ENCODE data around the gene TUBG1.
"Not testable (repeated sequence)": the region's sequence is repeated elsewhere in the genome, so short reads cannot be mapped to it uniquely, and the experiment has no call there.

Gene TUBG1

DNA sequence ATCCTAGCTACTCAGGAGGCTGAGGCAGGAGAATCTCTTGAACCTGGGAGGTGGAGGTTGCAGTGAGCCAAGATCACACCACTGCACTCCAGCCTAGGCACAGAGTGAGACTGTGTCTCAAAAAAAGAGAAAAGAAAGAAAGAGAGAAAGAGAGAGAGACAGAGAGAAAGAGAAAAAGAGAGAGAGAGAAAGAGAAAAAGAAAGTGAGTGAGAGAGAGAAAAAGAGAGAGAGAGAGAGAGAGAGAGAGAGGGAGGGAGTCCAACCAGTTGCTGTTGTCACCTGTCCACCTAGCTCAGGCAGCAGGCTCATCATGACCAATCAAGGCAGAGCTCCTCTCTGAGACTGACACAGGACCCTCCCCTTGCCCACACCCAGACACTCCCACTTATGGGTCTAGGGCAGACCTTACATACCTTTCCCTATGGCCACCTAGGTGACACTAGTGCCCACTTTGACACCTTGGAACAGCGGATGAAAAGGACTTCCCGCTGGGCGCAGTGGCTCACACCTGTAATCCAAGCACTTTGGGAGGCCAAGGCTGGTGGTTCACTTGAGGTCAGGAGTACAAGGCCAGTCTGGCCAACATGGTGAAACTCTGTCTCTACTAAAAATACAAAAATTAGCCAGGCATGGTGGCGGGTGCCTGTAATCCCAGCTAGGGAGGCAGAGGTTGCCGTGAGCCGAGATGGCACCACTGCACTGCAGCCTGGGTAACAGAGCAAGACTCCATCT is 17.7 kb downstream of the TUBG1 start:
- DNase-seq, result not testable (repeated sequence)

GRCh38 chr17:42629411-42630009 is 20.0 kb downstream of the TUBG1 start:
- DNase-seq, result no peak

DNA sequence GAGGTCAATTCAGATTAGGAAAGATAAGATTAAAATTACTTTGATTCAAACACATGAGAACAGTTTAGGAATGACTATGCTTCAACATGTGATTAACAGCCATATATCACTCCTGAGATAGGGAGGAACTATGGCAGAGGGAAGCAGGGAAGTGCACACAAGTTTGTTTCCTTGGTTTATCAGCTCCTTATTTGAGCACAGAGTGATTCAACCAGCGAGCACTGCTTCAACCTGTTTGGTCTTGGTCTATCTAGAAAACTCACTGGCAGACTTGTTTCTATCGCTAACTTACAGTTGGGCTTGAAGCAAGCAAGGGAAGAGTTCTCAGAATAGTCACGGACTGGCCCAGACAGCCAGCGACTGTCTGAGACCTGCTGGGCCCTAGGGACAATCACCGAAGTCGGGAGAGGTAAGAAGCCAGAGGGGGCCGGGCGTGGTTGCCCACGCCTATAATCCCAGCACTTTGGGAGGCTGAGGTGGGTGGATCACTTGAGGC is 23.5 kb downstream of the TUBG1 start:
- no peak for DNase-seq

DNA sequence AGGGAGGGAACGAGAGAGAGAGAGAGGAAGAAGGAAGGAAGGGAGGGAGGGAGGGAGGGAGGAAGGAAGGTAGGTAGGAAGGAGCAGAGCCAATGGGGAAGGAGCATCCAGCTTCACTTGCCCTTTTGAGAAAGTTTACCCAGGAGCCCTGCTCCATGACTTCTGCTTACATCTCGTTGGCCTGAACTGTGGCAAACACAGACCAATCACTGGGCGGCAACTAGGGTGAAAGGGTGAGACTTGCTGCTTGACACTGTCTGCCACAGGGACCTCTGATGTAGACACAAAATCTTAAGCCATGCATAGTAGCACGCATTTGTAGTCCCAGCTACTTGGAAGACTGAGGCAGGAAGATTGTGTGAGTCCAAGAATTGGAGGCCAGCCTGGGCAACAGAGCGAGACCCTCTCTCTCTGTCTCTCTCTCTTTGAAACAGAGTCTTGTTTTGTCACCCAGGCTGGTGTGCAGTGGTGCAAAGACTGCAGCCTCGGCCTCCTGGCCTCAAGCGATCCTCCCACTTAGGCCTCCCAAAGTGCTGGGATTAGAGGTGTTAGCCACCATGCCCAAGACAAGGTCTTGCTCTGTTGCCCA is 30.1 kb downstream of the TUBG1 start:
- no peak for DNase-seq

DNA sequence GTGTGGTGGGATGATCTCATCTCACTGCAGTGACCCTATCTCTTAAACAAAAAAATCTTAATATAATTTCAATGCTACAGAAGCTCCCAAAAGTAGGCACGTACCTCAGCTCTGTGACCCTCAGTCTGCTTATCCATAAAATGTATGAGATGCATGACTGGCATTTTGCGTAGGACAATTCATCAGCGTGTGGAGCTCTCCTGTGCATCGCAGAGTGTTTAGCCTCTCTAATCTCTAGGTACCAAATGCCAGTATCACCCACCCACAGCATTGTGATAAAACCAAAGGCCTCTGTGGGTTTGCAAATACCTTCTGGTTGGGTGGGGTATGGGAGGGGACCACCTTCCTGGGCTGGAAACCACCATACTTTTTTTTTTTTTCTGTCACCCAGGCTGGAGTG is 30.6 kb downstream of the TUBG1 start:
- no peak for DNase-seq

- DNase-seq, result peak; percentile 14
These were observed 32.9 kb downstream of the TUBG1 start for GRCh38 chr17:42642336-42642735.

DNA sequence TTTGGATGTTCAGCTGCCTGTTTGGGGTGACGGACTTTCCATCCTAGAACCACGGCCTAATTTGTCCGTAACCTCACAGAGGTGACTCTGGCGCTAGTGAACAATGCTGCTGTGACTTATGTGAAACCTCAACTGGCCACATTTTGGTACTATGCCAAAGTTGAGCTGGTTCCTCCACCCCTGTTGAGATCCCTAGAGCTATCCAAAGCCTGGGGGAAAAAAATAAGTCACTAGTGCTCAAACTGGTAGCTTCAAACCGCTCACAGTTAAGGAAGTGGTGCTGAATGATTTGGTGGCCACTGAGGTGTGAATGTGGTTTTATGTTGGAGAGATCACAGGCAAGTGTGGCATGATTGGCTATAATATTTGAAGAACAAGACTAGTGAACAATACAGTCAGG is 38.3 kb downstream of the TUBG1 start:
- DNase-seq, result no peak

- DNase-seq, result no peak
These were observed 41.9 kb downstream of the TUBG1 start for GRCh38 chr17:42651392-42651791.

GRCh38 chr17:42653179-42654124 is 44.0 kb downstream of the TUBG1 start:
- no peak for DNase-seq

DNA sequence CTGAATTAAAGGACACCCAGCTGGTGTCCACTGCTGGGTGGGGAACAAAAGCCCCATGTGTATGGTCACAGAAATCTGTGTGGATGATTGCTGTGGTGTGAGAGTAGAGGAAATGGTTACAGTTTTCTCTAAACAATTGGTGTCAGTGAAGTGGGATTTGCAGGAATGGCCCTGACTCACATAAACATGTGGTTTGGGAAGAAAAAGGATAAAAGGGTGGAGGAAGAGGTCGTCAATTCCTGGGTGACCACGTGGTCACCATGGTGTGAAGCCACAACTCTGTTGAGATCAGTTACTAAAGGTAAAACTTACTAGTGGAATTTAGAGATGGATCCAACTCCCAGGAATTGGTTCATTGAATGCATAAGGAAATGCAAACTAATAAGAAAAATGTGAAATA is 46.0 kb downstream of the TUBG1 start:
- no peak for DNase-seq

DNA sequence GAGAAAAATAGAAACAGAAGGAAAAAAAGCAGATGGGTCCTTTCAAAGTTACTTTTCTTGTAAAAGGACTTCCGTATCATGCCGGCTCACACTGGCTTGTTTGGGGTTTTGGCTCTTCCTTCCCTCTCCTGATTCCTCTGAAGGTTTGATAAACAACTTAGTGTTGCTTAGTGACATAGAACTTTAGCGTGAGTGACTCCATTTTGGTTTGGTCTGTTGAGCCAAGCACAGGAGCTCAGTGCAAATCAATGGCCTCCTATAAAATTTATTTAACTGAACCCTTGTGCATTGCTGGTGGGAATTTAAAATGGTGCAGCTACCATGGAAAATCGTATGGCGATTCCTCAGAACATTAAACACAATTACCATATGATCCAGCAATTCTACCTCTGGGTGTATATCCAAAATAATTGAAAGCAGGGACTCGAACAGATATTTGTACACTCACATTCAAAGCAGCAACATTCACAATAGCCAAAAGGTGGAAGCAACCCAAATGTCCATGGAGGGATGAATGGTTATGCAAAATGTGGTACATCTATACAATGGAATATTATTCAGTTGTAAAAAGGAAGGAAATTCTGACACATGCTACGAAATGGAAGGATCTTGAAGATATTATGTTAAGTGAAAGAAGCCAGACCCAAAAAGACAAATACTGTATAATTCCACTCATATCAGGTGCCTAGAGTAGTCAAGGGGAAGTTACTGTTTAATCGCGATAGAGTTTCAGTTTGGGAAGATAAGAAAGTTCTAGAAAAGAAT is 48.5 kb downstream of the TUBG1 start:
- no peak for DNase-seq

GRCh38 chr17:42659079-42659931 is 49.8 kb downstream of the TUBG1 start, which contains the start of gene TUBG2:
Gene TUBG2, plus strand, starts transcription at chr17:42659284. Its CDS starts 220 bp downstream, at chr17:42659504.
- peak; percentile 92 for DNase-seq

- not testable (repeated sequence) for DNase-seq
These were observed 50.4 kb downstream of the TUBG1 start for GRCh38 chr17:42659932-42660274.

GRCh38 chr17:42660692-42661345 is 51.3 kb downstream of the TUBG1 start:
- DNase-seq, result no peak
